Thoracic aorta (tissue), 2 donors: Measurements from ENCODE around the gene THAP10. TPM values are rescaled to one million over a fixed set of nuclear protein-coding genes. Genes with fewer than 3 reads are reported as not detected.
"Not testable (repeated sequence)": the region's sequence is repeated elsewhere in the genome, so short reads cannot be mapped to it uniquely, and the experiment has no call there.

Experiments used
- ATAC-seq: fragments of 150-250 bp; one replicate; pipeline ENCODE4 v1.8.0; 2017; ENCODE audit warnings: low read depth; ENCODE audit not compliant: insufficient number of reproducible peaks, low FRiP score
- DNase-seq: peaks from one replicate; pipeline ENCODE4 v3.0.0-alpha.2; 2020; ENCODE audit warnings: low spot score
- H3K27ac ChIP-seq, 2 donors: fragments of 200-600 bp; sonication (generic); 1 replicate in 1 of 2; 2 replicates in 1 of 2; pipeline ENCODE4 v1.5.1; 2016; ENCODE audit warnings: mild to moderate bottlenecking in 2 of 2, moderate library complexity in 2 of 2
- H3K27me3 ChIP-seq: fragments of 200-600 bp; sonication (generic); replicated peaks from 2 replicates; pipeline ENCODE4 v1.6.0; 2016; ENCODE audit warnings: mild to moderate bottlenecking; ENCODE audit not compliant: insufficient read depth
- H3K36me3 ChIP-seq: fragments of 200-600 bp; sonication (generic); one replicate; pipeline ENCODE4 v1.5.1; 2016
- H3K4me1 ChIP-seq, 2 donors: fragments of 200-600 bp; sonication (generic); 1 replicate in 1 of 2; 2 replicates in 1 of 2; pipeline versions ENCODE4 v1.5.1 to v1.6.0; 2016; ENCODE audit warnings: low read depth in 2 of 2, mild to moderate bottlenecking in 1 of 2; ENCODE audit not compliant: control insufficient read depth in 1 of 2
- H3K4me3 ChIP-seq: fragments of 200-600 bp; sonication (generic); 2 replicates; pipeline ENCODE4 v1.5.1; 2016; ENCODE audit warnings: mild to moderate bottlenecking
- H3K9me3 ChIP-seq: fragments of 200-600 bp; sonication (generic); 2 replicates; pipeline ENCODE4 v1.5.1; 2016
- total RNA-seq, 2 donors: library from RNA; depleted of rRNA; stranded (reverse); fragments of >200 nt; gene quantifications; one replicate each; pipeline versions ENCODE4 v1.1.0 to v1.2.3, GENCODE V29; 2016
- TF ChIP-seq, protein P1 (sequence below): fragments of 200-600 bp; sonication (generic); IDR thresholded peaks from one replicate; pipeline ENCODE4 v1.5.1; 2019; ENCODE audit warnings: antibody characterized with exemption

THAP10 gene
- total RNA-seq, 2 donors from 2014 or later = 0.81 to 1.4 TPM

DNA sequence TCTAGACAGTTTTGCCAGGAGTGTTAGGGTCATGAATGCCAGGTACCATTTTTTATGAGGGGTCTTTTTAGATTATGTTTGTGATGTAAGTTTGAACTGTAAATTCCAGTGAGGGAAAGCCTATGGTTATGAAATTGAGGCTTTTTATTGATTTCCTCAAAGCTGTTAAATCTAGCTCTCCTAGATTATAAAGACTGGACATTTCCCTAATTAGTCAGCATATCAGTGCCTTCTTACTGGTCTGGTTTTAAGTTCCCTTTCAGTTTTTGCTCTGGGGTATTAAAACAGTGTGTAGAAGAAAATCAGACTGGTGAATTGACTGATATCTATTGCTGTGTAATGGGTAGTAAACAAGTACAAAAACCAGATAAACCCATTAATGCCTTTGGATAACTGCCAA is 39.6 kb upstream of the THAP10 start:
- no peak overlapping the region for H3K4me3 ChIP-seq
- peaks cover 5% of the 10 kb centered on the region for H3K36me3 ChIP-seq
- ATAC-seq (no peak), DNase-seq (no peak)
- no peaks in the 10 kb centered on the region for H3K9me3 ChIP-seq
- no peaks in the 10 kb centered on the region for H3K27me3 ChIP-seq
- no peak overlapping the region for H3K27ac ChIP-seq
- TF ChIP-seq, protein P1, sequence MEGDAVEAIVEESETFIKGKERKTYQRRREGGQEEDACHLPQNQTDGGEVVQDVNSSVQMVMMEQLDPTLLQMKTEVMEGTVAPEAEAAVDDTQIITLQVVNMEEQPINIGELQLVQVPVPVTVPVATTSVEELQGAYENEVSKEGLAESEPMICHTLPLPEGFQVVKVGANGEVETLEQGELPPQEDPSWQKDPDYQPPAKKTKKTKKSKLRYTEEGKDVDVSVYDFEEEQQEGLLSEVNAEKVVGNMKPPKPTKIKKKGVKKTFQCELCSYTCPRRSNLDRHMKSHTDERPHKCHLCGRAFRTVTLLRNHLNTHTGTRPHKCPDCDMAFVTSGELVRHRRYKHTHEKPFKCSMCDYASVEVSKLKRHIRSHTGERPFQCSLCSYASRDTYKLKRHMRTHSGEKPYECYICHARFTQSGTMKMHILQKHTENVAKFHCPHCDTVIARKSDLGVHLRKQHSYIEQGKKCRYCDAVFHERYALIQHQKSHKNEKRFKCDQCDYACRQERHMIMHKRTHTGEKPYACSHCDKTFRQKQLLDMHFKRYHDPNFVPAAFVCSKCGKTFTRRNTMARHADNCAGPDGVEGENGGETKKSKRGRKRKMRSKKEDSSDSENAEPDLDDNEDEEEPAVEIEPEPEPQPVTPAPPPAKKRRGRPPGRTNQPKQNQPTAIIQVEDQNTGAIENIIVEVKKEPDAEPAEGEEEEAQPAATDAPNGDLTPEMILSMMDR = no peak
- no peaks in the 10 kb centered on the region for H3K4me1 ChIP-seq

DNA sequence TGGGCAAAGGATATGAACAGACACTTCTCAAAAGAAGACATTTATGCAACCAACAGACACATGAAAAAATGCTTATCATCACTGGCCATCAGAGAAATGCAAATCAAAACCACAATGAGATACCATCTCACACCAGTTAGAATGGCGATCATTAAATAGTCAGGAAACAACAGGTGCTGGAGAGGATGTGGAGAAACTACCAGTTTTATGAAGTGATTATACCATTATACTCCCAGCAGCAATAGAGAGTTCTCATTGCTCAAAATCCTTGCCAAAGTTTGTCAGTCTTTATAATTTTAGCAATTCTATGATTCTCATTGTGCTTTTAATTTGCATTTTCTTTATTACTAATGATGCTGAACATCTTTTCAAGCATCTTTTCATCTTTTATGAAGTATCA is 34.7 kb upstream of the THAP10 start:
- not testable (repeated sequence) for H3K36me3 ChIP-seq, H3K27me3 ChIP-seq, H3K4me1 ChIP-seq, H3K27ac ChIP-seq, H3K4me3 ChIP-seq, H3K9me3 ChIP-seq, DNase-seq, ATAC-seq

DNA sequence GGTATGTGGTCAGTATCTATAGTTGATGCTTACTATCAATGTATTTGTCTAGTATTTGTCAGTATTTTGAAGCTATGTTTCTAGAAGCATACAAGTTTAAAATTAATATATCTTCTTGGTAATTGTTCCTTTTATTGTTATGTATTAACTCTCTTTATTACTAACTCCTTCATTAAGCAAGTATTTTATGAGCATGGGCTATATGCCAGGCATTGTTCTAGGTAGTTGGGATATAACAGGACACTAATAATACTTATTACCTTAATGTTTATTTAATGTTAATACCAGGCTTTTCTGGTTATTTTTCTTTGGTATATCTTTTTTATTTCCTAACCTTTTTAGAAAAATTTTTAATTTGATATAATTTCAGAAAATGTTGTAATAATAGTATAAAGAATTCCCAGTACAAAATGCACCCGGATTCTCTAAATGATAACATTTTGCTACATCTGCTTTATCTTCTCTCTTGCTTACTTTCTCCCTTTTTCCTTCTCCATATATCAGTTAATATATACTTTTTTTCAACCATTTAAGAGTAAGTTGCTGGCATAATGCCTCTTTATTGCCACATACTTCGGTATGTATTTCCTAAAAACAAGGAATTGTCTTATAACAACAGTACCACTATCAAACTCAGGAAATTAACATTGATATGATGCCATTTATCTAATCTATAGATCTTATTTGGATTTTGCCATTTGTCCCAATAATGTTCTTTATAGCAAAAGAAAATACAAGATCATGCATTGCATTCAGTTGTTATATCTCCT is 31.3 kb upstream of the THAP10 start:
- Histone ChIP-seq H3K4me1 (no peaks in the 10 kb centered on the region), H3K27me3 (no peaks in the 10 kb centered on the region), H3K27ac (no peak overlapping the region), H3K4me3 (no peak overlapping the region), H3K9me3 (no peaks in the 10 kb centered on the region), H3K36me3 (no peaks in the 10 kb centered on the region)
- ATAC-seq (no peak), DNase-seq (no peak)
- TF ChIP-seq, protein P1 = no peak

DNA sequence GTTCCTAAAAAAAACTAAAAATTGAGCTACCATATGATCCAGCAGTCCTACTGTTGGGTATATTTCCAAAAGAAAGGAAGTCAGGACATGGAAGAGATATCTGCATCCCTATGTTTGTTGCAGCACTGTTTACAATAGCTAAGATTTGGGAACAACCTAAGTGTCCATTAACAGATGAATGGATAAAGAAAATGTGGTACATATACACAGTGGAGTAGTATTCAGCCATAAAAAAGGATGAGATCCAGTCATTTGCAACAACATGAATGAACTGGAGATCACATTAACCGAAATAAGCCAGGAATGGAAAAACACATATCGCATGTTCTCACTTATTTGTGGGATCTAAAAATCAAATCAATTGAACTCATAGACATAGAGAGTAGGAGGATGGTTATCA is 29.9 kb upstream of the THAP10 start:
- TF ChIP-seq, protein P1 = no peak
- no peak for ATAC-seq

DNA sequence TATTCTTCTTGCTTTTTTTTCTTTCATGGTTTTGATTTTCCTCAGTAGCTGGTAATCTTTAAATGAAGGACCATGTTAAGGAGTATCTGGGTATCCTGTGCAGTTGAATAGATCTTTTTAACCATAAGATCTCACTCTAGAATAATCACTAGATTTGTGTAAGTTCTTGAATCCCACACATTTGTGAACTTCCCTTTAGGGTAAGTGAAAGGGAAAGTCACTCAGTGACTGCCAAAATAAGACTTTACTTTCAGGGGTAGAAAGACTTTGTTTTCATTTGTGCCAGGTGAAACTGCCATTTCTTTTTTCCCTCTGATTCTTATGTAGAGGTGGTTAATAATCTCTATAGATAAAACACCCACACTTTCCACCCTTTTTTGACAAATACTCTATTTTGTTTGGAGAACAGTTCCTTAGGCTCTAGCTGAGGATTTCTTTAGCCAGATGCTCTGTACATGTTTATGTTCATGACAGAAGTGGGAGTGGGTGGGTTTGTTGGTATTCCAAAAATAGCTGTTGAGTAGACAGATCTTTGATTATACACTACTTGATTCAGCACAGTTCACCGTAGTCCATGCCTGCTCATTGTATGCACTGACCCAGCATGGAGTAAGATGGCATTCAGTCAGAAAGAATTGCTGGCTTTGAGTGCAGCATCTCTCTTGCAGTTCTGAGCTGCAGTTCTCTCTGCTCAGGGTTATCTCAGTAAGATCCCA is 28.9 kb upstream of the THAP10 start:
- Histone ChIP-seq H3K36me3 (no peaks in the 10 kb centered on the region), H3K4me3 (no peak overlapping the region), H3K9me3 (no peaks in the 10 kb centered on the region), H3K4me1 (no peaks in the 10 kb centered on the region), H3K27me3 (no peaks in the 10 kb centered on the region), H3K27ac (no peak overlapping the region)
- ATAC-seq (no peak), DNase-seq (no peak)
- TF ChIP-seq, protein P1 = no peak

More for the DNA sequence above, 29.9 kb upstream of the THAP10 start:
- no peaks in the 10 kb centered on the region for H3K27me3 ChIP-seq
- H3K9me3 ChIP-seq = no peaks in the 10 kb centered on the region
- no peaks in the 10 kb centered on the region for H3K4me1 ChIP-seq
- H3K36me3 ChIP-seq = no peaks in the 10 kb centered on the region
- no peak for DNase-seq
- H3K27ac ChIP-seq = no peak overlapping the region
- no peak overlapping the region for H3K4me3 ChIP-seq
